ENCODE data around the gene GPRIN3. TPM values are rescaled to one million over a fixed set of nuclear protein-coding genes. Genes with fewer than 3 reads are reported as not detected.
"Not testable (repeated sequence)": the region's sequence is repeated elsewhere in the genome, so short reads cannot be mapped to it uniquely, and the experiment has no call there.

The GPRIN3 gene
- total RNA-seq, 2 donors from 2014 or later, result 5.3 to 5.7 TPM

DNA sequence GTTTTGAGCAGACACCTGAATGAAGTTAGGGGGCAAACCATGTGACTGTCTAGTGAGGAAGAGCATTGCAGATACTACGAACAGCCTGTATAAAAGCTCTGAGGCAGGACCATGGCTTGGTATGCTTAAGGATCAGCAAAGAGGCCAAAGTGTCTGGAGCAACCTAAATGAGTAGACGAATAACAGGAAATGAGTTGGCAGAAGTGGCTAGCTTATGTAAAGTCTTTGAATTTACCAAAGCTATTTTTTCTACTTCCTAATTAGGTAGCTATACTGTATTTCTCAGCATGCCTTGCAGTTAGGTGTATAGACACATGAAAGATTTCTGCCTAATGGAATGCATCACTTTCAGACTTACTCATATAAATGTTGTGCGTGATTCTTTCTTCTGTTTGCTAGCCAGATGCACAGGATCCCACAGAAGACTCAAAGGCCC lies 9.3 kb upstream of the GPRIN3 start:
- no peak for DNase-seq
- peak; percentile 53 to 58 for ATAC-seq
- intact Hi-C loops (cut with DNase I), result loop anchor here in 1 of 2 donors (10.0 kb wide), 1 partner anchor 118 kb away; no protein-coding TSS in a partner anchor

DNA sequence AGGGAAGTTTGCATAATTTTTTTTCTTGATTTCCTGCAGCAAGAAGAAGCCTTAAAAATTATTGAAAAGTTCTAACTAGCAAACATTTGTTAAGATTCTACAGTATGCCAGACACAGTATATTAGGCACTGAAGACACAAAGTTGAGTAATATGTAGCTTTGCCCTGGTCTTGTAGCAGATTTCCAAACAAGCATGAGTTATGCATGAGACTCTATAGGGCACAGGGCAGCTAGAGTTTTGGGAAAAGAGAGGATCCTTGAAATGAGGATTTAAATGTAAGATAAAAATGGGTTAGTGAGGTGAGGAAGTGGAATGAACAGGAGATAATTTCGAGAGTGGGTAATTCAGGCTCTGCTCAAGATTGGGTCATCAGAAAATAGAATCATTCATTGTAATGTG lies 8.6 kb upstream of the GPRIN3 start:
- intact Hi-C loops (cut with DNase I), result loop anchor here in 1 of 2 donors (10.0 kb wide), 1 partner anchor 119 kb away; no protein-coding TSS in a partner anchor
- ATAC-seq, result peak in 1 of 2 donors; percentile 73
- no peak for DNase-seq

- no peak for ATAC-seq
- intact Hi-C loops (cut with DNase I), result loop anchor here in 1 of 2 donors (10.0 kb wide), 1 partner anchor 121 kb away; no protein-coding TSS in a partner anchor
- DNase-seq, result no peak
Observed at GRCh38 chr4:89314291-89314690, 6.7 kb upstream of the GPRIN3 start.

DNA sequence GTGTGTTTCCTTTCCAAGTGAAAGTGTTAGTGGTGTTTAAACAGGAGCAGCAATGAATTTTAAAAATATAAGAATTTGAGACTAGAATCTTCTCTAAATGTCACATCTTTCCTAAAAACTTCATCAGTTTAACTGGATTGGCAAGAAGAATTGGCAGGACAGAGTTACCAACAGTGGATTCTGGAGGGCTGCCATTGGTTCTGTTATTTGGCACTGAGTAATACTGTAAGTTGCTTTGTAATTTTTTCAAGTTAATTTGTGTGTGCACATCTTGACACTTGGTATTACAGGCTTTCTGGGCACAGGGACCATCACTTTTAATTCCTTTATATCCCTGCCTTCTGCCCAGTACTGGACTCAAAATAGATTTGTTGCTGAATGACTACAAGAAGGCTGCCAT lies 4.5 kb upstream of the GPRIN3 start:
- intact Hi-C loops (cut with DNase I), result loop anchor here in 1 of 2 donors (10.0 kb wide), 1 partner anchor 123 kb away; no protein-coding TSS in a partner anchor
- ATAC-seq (no peak), DNase-seq (no peak)

DNA sequence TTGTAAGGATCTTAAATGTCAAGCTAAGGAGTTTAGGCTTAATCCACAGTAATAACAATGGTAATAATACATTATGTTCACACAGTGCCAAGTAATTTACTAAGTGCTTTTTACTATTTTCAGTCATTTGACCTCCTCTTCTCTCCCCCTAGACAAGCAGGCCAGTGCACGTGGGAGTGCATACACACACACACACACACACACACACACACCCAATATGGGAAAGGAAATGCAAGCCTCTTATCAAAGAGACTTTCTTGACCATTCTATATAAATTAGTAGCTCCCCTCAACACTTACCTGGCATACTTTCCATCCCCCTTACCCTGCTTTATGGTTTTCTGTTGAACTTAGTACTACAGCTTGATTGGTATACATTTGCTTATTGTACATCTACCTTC lies 3.8 kb upstream of the GPRIN3 start:
- intact Hi-C loops (cut with DNase I), result loop anchor here in 1 of 2 donors (10.0 kb wide), 1 partner anchor 123 kb away; no protein-coding TSS in a partner anchor
- ATAC-seq (no peak), DNase-seq (no peak)

GRCh38 chr4:89309154-89309553 lies 1.6 kb upstream of the GPRIN3 start:
- intact Hi-C loops (cut with DNase I), result loop anchor here in 1 of 2 donors (5.0 kb wide), 3 partner anchors 52 to 103 kb away; no protein-coding TSS in a partner anchor
- not testable (repeated sequence) for ATAC-seq, DNase-seq

GRCh38 chr4:89308161-89308500 lies 531 bp upstream of the GPRIN3 start:
- DNase-seq, result no peak
- peak; percentile 31 to 41 for ATAC-seq
- intact Hi-C loops (cut with DNase I), result loop anchor here in 1 of 2 donors (5.0 kb wide), 3 partner anchors 51 to 104 kb away; no protein-coding TSS in a partner anchor

DNA sequence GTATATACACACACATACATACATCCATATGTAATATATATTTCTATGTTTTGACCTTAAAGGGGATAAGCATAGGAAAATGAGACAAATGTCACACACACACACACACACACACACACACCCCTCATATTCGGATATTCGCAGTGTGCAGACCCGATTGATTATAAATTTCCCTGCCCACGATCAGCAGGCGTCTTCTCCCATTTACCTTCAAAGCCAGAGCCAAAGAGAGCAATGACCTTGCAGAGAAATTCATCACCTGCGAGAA lies 488 bp downstream of the GPRIN3 start:
- no peak for DNase-seq
- intact Hi-C loops (cut with DNase I), result loop anchor here in 1 of 2 donors (5.0 kb wide), 3 partner anchors 50 to 105 kb away; no protein-coding TSS in a partner anchor
- ATAC-seq, result no peak

DNA sequence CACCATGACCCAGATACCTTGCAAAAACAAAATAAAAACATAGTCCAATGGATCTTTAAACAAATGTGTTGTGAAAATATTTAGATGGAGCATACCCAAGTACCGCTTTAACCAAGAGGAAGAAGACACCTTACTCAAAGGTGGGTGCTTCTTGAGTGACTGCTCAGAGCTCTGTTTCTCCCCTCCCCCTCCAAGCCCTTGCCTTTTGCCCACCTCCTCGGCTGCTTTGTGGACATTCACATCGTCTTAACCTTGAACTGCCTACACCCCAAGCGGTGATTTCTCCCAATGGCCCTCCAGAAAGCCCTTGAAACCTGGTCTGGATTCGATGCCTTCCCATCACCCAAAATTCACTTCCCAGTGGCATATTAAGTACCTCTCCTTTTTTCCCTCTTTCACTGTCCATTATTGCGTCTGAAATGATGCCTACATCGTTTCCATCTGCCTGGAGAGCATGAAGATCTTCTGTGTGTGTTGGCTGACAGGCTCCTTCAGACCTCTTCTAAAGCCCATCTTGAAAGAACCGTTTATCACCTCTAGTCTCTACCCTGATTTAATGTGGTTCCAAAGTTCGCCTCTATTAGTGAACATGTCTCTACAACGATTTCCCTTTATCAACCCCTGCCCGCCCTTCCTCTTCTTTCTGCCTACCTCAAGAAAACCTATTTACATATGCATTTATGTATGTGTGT lies 968 bp downstream of the GPRIN3 start:
- ATAC-seq, result no peak
- intact Hi-C loops (cut with DNase I), result loop anchor here in 1 of 2 donors (5.0 kb wide), 3 partner anchors 49 to 106 kb away; no protein-coding TSS in a partner anchor
- DNase-seq, result no peak

GRCh38 chr4:89305712-89306437 lies 1.7 kb downstream of the GPRIN3 start:
- intact Hi-C loops (cut with DNase I), result loop anchor here in 1 of 2 donors (5.0 kb wide), 3 partner anchors 49 to 106 kb away; no protein-coding TSS in a partner anchor
- ATAC-seq, result peak in 1 of 2 donors; percentile 26
- no peak for DNase-seq

- ATAC-seq (no peak), DNase-seq (no peak)
- intact Hi-C loops (cut with DNase I), result loop anchor here in 1 of 2 donors (5.0 kb wide), 3 partner anchors 48 to 107 kb away; no protein-coding TSS in a partner anchor
Observed at GRCh38 chr4:89305028-89305427, 2.6 kb downstream of the GPRIN3 start.

DNA sequence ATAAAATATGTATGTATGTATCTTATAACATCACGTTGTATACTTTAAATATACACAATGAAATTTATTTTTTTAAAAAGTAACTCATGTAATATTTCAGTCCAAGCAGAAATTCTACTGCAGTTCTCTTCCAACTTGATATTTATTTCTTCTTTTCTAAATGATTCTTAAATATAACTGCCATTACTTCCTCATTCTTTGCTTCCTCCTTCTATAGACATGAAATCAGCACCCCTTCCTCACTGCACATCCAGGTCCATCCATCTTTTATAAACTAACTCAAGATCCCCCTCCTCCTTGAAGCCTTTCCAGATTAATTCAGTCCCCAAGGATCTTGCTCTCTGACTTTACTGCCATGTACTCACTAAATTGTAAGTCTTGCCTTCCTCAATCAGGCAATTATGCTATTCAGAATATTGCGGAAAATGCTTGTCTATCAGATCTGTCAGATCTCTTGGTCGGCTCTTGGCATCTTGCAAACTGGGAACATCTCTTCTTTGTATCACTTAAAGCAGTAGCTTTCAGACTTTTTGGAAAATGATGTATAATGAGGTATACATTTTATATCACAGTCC lies 3.7 kb downstream of the GPRIN3 start:
- intact Hi-C loops (cut with DNase I), result no loop called here
- no peak for DNase-seq
- no peak for ATAC-seq

- ATAC-seq, result peak; percentile 28 to 29
- intact Hi-C loops (cut with DNase I), result no loop called here
Observed at GRCh38 chr4:89303177-89303576, 4.4 kb downstream of the GPRIN3 start.

DNA sequence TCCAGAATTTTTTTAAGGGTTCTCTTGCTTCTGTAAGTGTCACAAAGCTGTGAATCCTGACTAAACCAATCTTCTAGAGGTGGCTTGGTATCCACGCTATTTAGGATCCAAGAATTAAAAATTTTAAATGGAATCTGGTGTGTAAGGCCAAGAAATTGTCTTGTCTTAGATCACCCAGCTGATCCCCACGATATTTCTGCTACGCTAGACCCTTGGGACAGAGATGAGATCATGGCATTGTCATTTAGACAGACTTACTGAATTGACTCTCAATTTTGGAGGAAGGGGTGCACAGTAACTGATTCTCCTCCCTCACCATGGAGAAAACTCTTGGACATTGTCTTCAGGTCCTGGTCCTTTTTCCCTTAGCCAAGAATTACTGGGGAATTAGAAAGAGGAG lies 5.7 kb downstream of the GPRIN3 start:
- ATAC-seq (no peak), DNase-seq (no peak)
- intact Hi-C loops (cut with DNase I), result no loop called here

More at GRCh38 chr4:89303177-89303576, 4.4 kb downstream of the GPRIN3 start:
- DNase-seq, result peak; percentile 51

- ATAC-seq, result no peak
- no peak for DNase-seq
- intact Hi-C loops (cut with DNase I), result no loop called here
Observed at GRCh38 chr4:89301003-89301402, 6.6 kb downstream of the GPRIN3 start.

GRCh38 chr4:89300499-89300898 lies 7.1 kb downstream of the GPRIN3 start:
- ATAC-seq (no peak), DNase-seq (no peak)
- intact Hi-C loops (cut with DNase I), result no loop called here

GRCh38 chr4:89300060-89300459 lies 7.5 kb downstream of the GPRIN3 start:
- intact Hi-C loops (cut with DNase I), result no loop called here
- ATAC-seq (no peak), DNase-seq (no peak)

DNA sequence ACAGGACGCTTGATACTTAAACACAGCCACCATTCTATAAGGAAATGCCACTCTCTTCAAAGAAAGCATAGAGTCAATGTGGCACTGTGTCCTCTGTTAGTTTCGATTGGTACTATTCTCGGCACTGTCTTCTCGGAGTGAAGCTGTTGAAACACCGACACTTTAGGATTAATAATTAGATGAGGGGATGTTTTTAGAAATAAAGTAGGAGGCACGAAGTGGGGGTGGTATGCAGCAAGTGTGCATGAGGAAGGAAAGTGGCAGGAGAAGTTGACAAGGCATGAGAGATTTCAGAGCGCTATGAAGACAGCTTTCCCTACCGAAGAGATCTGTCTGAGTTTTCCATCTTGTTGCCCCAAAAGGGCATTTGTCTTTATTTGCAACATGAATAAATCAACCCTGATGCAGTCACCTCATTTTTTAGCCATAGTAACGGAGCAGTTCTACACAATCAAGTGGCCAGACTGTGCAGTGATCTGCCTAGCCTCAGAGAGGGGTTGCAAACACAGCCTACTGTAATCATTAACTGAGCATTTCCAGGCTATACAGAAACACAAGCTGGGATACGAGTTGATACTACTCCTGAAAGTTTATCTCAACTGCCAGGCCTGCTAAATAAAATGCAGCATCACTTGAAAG lies 8.3 kb downstream of the GPRIN3 start:
- ATAC-seq, result peak; percentile 21 to 23
- no peak for DNase-seq
- intact Hi-C loops (cut with DNase I), result no loop called here

DNA sequence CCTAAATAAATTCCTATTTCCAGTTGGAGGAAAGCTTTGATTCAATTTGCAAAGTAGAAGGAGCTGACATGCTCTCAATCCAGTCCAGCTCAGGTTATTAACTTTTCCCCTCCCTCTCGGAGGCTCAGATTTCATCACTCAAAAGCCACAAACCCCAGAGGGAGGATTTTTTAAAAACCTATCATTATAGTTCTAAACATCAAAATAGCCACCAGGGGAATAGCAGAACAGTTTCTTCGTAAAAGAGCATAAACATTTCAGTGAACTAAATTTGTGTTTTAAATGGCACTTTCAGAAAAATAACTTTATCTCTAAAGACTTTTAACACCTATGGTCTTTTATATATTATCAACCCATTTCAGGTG lies 8.8 kb downstream of the GPRIN3 start:
- intact Hi-C loops (cut with DNase I), result no loop called here

More for the DNA sequence above, 8.8 kb downstream of the GPRIN3 start:
- ATAC-seq, result peak in 1 of 2 donors; percentile 33
- no peak for DNase-seq

Measured in left cardiac atrium (tissue), 4 donors.